Measurements from ENCODE around the gene GRM2.

DNA sequence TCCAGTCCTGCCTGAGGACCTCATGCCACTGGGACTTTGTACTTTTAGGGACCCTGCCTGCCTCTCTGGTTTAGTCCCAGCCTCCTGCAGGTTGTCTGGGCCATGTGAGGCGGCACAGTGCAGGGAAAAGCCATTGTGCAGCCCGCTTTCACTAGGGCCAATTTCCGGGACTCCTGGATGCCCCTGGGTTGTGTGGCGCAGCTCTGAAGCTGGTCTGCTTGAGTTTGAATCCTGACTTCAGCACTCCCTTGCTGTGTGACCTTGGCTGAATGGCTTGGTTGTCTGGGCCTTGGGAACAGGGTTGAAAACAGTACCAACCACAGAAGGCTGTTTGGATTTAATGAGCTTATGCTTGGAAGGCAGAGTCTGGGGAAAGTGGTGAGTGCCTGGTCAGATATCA is 27.6 kb upstream of the GRM2 start:
- TF ChIP-seq, protein P1, sequence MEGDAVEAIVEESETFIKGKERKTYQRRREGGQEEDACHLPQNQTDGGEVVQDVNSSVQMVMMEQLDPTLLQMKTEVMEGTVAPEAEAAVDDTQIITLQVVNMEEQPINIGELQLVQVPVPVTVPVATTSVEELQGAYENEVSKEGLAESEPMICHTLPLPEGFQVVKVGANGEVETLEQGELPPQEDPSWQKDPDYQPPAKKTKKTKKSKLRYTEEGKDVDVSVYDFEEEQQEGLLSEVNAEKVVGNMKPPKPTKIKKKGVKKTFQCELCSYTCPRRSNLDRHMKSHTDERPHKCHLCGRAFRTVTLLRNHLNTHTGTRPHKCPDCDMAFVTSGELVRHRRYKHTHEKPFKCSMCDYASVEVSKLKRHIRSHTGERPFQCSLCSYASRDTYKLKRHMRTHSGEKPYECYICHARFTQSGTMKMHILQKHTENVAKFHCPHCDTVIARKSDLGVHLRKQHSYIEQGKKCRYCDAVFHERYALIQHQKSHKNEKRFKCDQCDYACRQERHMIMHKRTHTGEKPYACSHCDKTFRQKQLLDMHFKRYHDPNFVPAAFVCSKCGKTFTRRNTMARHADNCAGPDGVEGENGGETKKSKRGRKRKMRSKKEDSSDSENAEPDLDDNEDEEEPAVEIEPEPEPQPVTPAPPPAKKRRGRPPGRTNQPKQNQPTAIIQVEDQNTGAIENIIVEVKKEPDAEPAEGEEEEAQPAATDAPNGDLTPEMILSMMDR (IDR thresholded peaks at IDR 0.05) = no peak
- TF ChIP-seq POLR2A (IDR thresholded peaks at IDR 0.05) = no peak

All from lower leg skin (tissue), 3 donors.